Osteoblast (primary cell): ENCODE measurements around the gene LRCOL1. TPM values are rescaled to one million over a fixed set of nuclear protein-coding genes. Genes with fewer than 3 reads are reported as not detected.

Experiments
- DNase-seq: peaks from one replicate; pipeline ENCODE4 v3.0.0; 2011; ENCODE audit warnings: low spot score, mixed read lengths; ENCODE audit not compliant: insufficient read length; ENCODE audit errors: missing footprints
- H2AFZ ChIP-seq: 2 replicates; pipeline ENCODE4 v1.6.0; 2011; ENCODE audit warnings: mild to moderate bottlenecking, low read length
- H3K27ac ChIP-seq: 2 replicates; pipeline ENCODE4 v1.5.1; 2011; ENCODE audit warnings: mild to moderate bottlenecking, low read depth, low read length, moderate library complexity
- H3K27me3 ChIP-seq: 2 replicates; pipeline ENCODE4 v1.6.0; 2012; ENCODE audit warnings: mild to moderate bottlenecking, control low read depth, inconsistent platforms, low read length, moderate library complexity; ENCODE audit not compliant: insufficient read depth
- H3K36me3 ChIP-seq: 2 replicates; pipeline ENCODE4 v1.5.1; 2011; ENCODE audit warnings: mild to moderate bottlenecking, low read length, control low read depth, moderate library complexity; ENCODE audit not compliant: insufficient read depth
- H3K4me1 ChIP-seq: 2 replicates; pipeline ENCODE4 v1.5.1; 2011; ENCODE audit warnings: mild to moderate bottlenecking, low read length, control low read depth, moderate library complexity; ENCODE audit not compliant: insufficient read depth
- H3K4me2 ChIP-seq: 2 replicates; pipeline ENCODE4 v1.6.0; 2011; ENCODE audit warnings: mild to moderate bottlenecking, low read length; ENCODE audit not compliant: insufficient read depth
- H3K4me3 ChIP-seq: fragments of 200-600 bp; sonication (generic); 3 replicates; pipeline ENCODE4 v1.5.1; 2012; ENCODE audit warnings: mild to moderate bottlenecking, low read length, inconsistent platforms; ENCODE audit not compliant: insufficient read depth
- H3K79me2 ChIP-seq: 2 replicates; pipeline ENCODE4 v1.6.0; 2012; ENCODE audit warnings: mild to moderate bottlenecking, low read length, control low read depth, inconsistent platforms; ENCODE audit not compliant: insufficient read depth
- H3K9me3 ChIP-seq: 2 replicates; pipeline ENCODE4 v1.5.1; 2011; ENCODE audit warnings: low read depth, low read length, control low read depth
- H4K20me1 ChIP-seq: 2 replicates; pipeline ENCODE4 v1.6.0; 2012; ENCODE audit warnings: mild to moderate bottlenecking, low read length, control low read depth; ENCODE audit not compliant: insufficient read depth
- total RNA-seq: library from RNA; depleted of rRNA; stranded (reverse); fragments of >200 nt; gene quantifications from 2 replicates; pipeline ENCODE4 v1.2.3, GENCODE V29; 2012
- TF ChIP-seq, protein P1 (sequence below): IDR thresholded peaks from 2 replicates; pipeline ENCODE4 v1.5.1; 2011; ENCODE audit warnings: mild to moderate bottlenecking, low read depth, low read length, moderate library complexity; ENCODE audit errors: extremely low read depth

The LRCOL1 gene
- total RNA-seq, 1 donor = not detected

DNA sequence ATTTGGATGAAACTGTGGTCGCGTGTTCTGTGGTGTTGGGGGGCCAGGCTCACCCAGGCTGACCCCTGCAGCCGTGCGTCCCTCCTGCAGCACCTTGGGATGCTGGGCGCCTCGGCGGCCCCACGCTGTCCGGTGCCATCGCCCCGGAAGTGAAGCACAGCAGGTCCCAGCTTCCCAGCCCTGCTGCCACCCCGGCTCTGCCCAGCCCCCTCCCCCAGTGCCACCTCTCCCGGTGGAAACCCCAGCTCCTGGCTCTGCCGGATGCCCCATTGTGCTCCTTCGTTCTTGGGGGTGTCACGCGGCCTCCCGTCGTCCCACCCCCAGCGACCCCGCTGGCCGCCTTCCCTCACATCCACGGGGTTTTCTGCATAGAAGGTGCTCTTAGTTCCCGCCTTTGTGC lies 25.2 kb downstream of the LRCOL1 start:
- Histone ChIP-seq H3K27ac (no peak overlapping the region), H3K4me2 (no peak overlapping the region), H3K79me2 (no peaks in the 10 kb centered on the region), H2AFZ (no peak overlapping the region), H3K36me3 (no peaks in the 10 kb centered on the region), H3K4me1 (no peaks in the 10 kb centered on the region), H4K20me1 (no peaks in the 10 kb centered on the region), H3K4me3 (no peak overlapping the region), H3K27me3 (no peaks in the 10 kb centered on the region), H3K9me3 (peaks cover 2% of the 10 kb centered on the region)
- TF ChIP-seq, protein P1, sequence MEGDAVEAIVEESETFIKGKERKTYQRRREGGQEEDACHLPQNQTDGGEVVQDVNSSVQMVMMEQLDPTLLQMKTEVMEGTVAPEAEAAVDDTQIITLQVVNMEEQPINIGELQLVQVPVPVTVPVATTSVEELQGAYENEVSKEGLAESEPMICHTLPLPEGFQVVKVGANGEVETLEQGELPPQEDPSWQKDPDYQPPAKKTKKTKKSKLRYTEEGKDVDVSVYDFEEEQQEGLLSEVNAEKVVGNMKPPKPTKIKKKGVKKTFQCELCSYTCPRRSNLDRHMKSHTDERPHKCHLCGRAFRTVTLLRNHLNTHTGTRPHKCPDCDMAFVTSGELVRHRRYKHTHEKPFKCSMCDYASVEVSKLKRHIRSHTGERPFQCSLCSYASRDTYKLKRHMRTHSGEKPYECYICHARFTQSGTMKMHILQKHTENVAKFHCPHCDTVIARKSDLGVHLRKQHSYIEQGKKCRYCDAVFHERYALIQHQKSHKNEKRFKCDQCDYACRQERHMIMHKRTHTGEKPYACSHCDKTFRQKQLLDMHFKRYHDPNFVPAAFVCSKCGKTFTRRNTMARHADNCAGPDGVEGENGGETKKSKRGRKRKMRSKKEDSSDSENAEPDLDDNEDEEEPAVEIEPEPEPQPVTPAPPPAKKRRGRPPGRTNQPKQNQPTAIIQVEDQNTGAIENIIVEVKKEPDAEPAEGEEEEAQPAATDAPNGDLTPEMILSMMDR = no peak
- no peak for DNase-seq

DNA sequence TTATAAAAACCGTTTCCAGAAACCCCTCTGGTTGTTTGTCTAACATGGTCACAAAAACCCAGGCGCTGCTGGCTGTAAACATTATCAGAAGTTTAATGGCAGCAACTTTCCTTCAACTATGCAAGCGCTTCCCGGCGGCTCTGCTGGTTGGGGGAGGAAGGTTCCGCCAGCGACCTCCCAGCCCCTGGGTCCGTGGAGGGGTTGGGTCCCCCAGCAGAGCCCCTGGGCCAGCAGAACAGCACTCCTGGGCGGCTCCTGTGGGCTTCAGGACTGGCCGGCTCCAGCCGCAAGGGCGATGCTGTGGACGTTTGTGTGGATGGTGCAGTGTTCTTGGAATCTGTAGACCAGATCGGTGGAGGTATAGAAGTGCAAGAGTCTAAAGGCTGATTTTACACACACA lies 26.0 kb downstream of the LRCOL1 start:
- Histone ChIP-seq H4K20me1 (no peaks in the 10 kb centered on the region), H3K4me3 (no peak overlapping the region), H3K9me3 (peaks cover 2% of the 10 kb centered on the region), H3K79me2 (no peaks in the 10 kb centered on the region), H3K27ac (no peak overlapping the region), H3K36me3 (no peaks in the 10 kb centered on the region), H3K4me1 (no peaks in the 10 kb centered on the region), H2AFZ (no peak overlapping the region), H3K27me3 (no peaks in the 10 kb centered on the region), H3K4me2 (no peak overlapping the region)
- TF ChIP-seq, protein P1 = no peak
- no peak for DNase-seq

DNA sequence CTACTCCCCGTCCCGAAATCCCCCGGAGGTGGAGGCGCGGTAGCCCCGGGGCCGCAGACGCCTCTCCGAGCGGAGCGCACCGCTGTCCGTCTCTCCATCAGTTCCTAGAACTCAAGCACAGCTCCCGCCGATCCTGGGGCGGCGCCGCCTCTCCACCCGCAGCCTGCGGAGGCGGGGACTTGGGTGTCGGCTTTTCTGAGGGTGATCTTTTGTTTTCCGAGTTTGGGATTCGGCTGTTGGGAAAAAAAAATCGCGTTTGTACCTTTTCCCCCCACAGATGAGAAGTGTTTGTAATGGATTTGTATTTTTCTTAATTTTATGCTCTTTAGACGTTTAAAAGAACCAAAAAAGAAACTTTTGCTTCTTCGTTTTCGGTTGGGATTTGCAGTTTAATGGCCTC lies 26.6 kb downstream of the LRCOL1 start:
- H3K9me3 ChIP-seq = no peaks in the 10 kb centered on the region
- DNase-seq = no peak
- no peaks in the 10 kb centered on the region for H4K20me1 ChIP-seq
- H2AFZ ChIP-seq = no peak overlapping the region
- H3K4me1 ChIP-seq = no peaks in the 10 kb centered on the region
- no peaks in the 10 kb centered on the region for H3K36me3 ChIP-seq
- no peak overlapping the region for H3K27ac ChIP-seq
- no peaks in the 10 kb centered on the region for H3K27me3 ChIP-seq
- no peaks in the 10 kb centered on the region for H3K79me2 ChIP-seq
- no peak overlapping the region for H3K4me3 ChIP-seq
- TF ChIP-seq, protein P1 = no peak
- no peak overlapping the region for H3K4me2 ChIP-seq

DNA sequence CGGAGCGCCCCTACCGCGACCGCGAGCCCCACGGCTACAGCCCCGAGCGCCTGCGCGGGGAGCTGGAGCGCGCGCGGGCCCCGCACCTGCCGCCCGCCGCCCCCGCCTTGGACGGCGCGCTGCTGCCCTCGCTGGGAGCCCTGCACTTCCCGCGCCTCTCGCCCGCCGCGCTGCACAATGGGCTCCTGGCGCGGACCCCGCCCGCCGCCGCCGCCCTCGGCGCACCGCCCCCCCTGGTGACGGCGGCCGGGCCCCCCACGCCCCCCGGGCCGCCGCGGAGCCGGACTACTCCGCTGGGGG lies 27.0 kb downstream of the LRCOL1 start:
- H2AFZ ChIP-seq = no peak overlapping the region
- no peaks in the 10 kb centered on the region for H3K4me1 ChIP-seq
- DNase-seq = no peak
- H3K4me3 ChIP-seq = no peak overlapping the region
- no peaks in the 10 kb centered on the region for H3K36me3 ChIP-seq
- H4K20me1 ChIP-seq = no peaks in the 10 kb centered on the region
- no peak overlapping the region for H3K4me2 ChIP-seq
- H3K79me2 ChIP-seq = no peaks in the 10 kb centered on the region
- no peak overlapping the region for H3K27ac ChIP-seq
- TF ChIP-seq, protein P1 = no peak
- H3K27me3 ChIP-seq = no peaks in the 10 kb centered on the region
- H3K9me3 ChIP-seq = no peaks in the 10 kb centered on the region
